Glutamatergic neuron (in vitro differentiated cells): ENCODE measurements around the gene C5orf15. TPM values are rescaled to one million over a fixed set of nuclear protein-coding genes. Genes with fewer than 3 reads are reported as not detected.

ENCODE experiments used
- DNase-seq: peaks from one replicate; pipeline ENCODE4 v3.0.0; 2022
- H3K27ac Mint-ChIP-seq: one replicate; pipeline ENCODE4 v1.8.0; 2020; ENCODE audit warnings: mild to moderate bottlenecking, mixed read lengths, inconsistent platforms; ENCODE audit not compliant: unreplicated experiment
- H3K27me3 Mint-ChIP-seq: one replicate; pipeline ENCODE4 v1.8.0; 2020; ENCODE audit warnings: mild to moderate bottlenecking, moderate library complexity, mixed read lengths, inconsistent platforms; ENCODE audit not compliant: unreplicated experiment
- H3K36me3 Mint-ChIP-seq: one replicate; pipeline ENCODE4 v1.8.0; 2020; ENCODE audit warnings: mild to moderate bottlenecking, mixed read lengths, inconsistent platforms; ENCODE audit not compliant: unreplicated experiment
- H3K4me1 Mint-ChIP-seq: one replicate; pipeline ENCODE4 v1.8.0; 2020; ENCODE audit warnings: mild to moderate bottlenecking, low read depth, mixed read lengths, inconsistent platforms; ENCODE audit not compliant: unreplicated experiment
- H3K4me3 Mint-ChIP-seq: one replicate; pipeline ENCODE4 v1.8.0; 2020; ENCODE audit warnings: mild to moderate bottlenecking, mixed read lengths, inconsistent platforms; ENCODE audit not compliant: unreplicated experiment
- H3K9me3 Mint-ChIP-seq: one replicate; pipeline ENCODE4 v1.8.0; 2020; ENCODE audit warnings: mild to moderate bottlenecking, moderate library complexity, mixed read lengths, inconsistent platforms; ENCODE audit not compliant: unreplicated experiment
- total RNA-seq: library from RNA; stranded (reverse); fragmentation: NEBNext Ultra II Directional; extraction: Animal tissue kit (Norgen Biotek cat#: 25700); gene quantifications from one replicate; pipeline ENCODE4 v1.2.1, GENCODE V29; 2021; ENCODE audit not compliant: unreplicated experiment
- TF ChIP-seq, protein P1 (sequence below): fragments of 200-600 bp; sonication (generic); IDR thresholded peaks from one replicate; pipeline ENCODE4 v1.5.0; 2021; ENCODE audit not compliant: partially characterized antibody, unreplicated experiment

The C5orf15 gene
- total RNA-seq, 1 donor from 2014 or later = 35.7 TPM

DNA sequence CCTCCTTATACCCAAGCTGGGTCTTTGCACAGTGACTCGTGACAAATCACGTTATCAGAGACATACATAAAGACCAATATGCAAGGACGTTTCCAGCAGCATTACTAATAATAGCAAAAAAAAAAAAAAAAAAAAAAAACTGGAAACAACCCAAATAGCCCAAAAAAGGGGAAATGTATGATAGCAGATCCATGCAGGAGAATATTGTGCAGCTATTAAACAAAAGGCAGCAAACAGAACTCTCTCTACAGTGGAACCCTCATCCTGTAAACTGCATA lies 37.7 kb downstream of the C5orf15 start:
- peaks cover 12% of the 10 kb centered on the region for H3K27me3 Mint-ChIP-seq
- H3K27ac Mint-ChIP-seq = no peak overlapping the region
- H3K4me3 Mint-ChIP-seq = no peak overlapping the region
- no peaks in the 10 kb centered on the region for H3K9me3 Mint-ChIP-seq
- H3K36me3 Mint-ChIP-seq = no peaks in the 10 kb centered on the region
- peaks cover 18% of the 10 kb centered on the region for H3K4me1 Mint-ChIP-seq
- no peak for DNase-seq
- TF ChIP-seq, protein P1, sequence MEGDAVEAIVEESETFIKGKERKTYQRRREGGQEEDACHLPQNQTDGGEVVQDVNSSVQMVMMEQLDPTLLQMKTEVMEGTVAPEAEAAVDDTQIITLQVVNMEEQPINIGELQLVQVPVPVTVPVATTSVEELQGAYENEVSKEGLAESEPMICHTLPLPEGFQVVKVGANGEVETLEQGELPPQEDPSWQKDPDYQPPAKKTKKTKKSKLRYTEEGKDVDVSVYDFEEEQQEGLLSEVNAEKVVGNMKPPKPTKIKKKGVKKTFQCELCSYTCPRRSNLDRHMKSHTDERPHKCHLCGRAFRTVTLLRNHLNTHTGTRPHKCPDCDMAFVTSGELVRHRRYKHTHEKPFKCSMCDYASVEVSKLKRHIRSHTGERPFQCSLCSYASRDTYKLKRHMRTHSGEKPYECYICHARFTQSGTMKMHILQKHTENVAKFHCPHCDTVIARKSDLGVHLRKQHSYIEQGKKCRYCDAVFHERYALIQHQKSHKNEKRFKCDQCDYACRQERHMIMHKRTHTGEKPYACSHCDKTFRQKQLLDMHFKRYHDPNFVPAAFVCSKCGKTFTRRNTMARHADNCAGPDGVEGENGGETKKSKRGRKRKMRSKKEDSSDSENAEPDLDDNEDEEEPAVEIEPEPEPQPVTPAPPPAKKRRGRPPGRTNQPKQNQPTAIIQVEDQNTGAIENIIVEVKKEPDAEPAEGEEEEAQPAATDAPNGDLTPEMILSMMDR = no peak

DNA sequence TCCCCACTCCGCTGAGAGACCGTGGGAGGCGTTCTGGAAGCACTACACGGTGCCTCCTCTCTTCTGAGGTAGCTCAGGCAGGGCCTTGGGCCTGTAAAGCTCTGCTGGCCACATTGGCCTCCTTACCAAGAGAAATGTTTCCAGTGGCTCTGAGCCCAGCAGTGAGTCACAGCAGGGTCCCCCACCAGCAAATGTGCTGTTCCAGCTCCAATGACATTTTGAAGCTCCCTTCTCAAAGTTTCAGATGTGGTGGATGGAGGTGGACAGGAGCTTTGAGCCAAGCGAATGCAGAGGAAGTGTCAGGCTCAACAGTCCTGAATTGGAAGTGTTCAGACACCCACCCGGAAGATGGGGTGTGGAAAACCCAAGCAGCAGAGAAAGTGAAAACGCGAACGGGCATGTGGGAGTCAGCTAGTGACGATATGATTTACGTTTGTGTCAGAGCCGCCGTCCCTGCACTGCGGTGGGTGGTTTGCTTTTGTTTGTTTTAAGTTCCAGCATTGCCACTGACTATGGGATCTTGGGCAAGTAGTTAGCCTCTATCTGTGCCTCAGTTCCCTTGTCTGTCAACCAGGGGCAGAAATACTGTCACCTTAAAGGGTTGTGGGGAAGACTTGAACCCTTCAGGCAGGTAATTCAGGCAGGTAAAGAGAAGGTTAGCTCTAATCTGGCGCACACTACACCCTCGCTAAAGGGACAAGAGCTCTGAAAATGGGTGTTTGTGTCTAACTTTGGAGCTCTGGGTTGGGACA lies 38.2 kb downstream of the C5orf15 start:
- Mint-ChIP-seq H3K4me1 (peaks cover 18% of the 10 kb centered on the region), H3K9me3 (no peaks in the 10 kb centered on the region), H3K27ac (no peak overlapping the region), H3K4me3 (no peak overlapping the region), H3K27me3 (peaks cover 13% of the 10 kb centered on the region), H3K36me3 (no peaks in the 10 kb centered on the region)
- TF ChIP-seq, protein P1 = no peak
- DNase-seq = no peak

DNA sequence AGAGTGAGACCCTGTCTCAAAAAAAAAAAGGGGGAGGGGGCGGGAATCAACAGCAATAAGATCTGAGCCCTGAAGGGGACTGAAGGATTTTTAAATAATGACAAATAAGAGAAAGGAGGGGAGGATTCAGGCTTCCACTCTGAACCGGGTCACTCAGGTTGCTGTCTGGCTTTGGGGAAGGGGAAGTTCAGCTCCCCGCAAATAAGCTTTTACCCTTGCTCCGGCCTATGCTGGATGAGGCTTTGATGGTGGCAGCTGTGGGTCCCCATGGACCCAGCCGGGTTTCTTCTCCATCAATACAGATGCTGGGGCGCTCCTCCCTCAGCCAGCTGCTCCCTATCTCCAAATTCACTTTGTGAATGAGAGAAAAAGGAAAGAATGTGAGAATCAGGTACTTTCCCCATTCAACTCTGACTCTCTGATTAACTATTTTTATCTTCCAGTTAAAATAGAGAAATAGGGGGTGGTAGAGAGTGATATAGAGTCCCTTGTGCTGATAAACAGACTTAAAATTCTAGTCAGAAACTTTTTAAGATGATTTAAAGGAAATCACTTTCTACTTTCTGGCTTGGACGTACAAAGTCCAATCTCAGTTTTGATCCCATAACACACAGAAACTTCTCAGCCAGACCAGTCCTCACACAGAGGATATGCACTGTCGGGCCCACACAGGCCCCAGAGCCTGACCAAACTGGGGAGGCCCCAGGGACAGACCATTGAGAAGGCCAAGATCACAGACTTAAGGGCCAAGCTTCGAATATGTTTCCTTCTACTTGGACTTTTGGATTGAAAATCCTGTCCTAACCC lies 39.6 kb downstream of the C5orf15 start:
- no peaks in the 10 kb centered on the region for H3K36me3 Mint-ChIP-seq
- TF ChIP-seq, protein P1 = no peak
- H3K27ac Mint-ChIP-seq = no peak overlapping the region
- H3K4me3 Mint-ChIP-seq = no peak overlapping the region
- no peaks in the 10 kb centered on the region for H3K9me3 Mint-ChIP-seq
- H3K4me1 Mint-ChIP-seq = peaks cover 20% of the 10 kb centered on the region
- peaks cover 5% of the 10 kb centered on the region for H3K27me3 Mint-ChIP-seq
- DNase-seq = no peak

- no peak overlapping the region for H3K4me3 Mint-ChIP-seq
- TF ChIP-seq, protein P1 = no peak
- H3K9me3 Mint-ChIP-seq = peaks cover 3% of the 10 kb centered on the region
- peaks cover 4% of the 10 kb centered on the region for H3K27me3 Mint-ChIP-seq
- H3K36me3 Mint-ChIP-seq = no peaks in the 10 kb centered on the region
- peaks cover 15% of the 10 kb centered on the region for H3K4me1 Mint-ChIP-seq
- H3K27ac Mint-ChIP-seq = no peak overlapping the region
- DNase-seq = no peak
These were observed 40.9 kb downstream of the C5orf15 start for GRCh38 chr5:133927300-133928180.
